22Rv1 (cell line): ENCODE measurements around the gene KPNB1.

Experiments used
- CTCF ChIP-seq: fragments of 450-650 bp; IDR thresholded peaks from 2 replicates; pipeline ENCODE4 v1.5.1; 2017; ENCODE audit warnings: mild to moderate bottlenecking
- ZFX ChIP-seq: fragments of 450-650 bp; IDR thresholded peaks from 2 replicates; pipeline ENCODE4 v1.6.1; 2017; ENCODE audit warnings: antibody characterized with exemption, borderline replicate concordance

- TF ChIP-seq CTCF (no peak), ZFX (no peak)
These were observed 36.0 kb downstream of the KPNB1 start for GRCh38 chr17:47685556-47686275.
